GM12878 (cell line): ENCODE data around the gene LRWD1. TPM values are rescaled to one million over a fixed set of nuclear protein-coding genes. Genes with fewer than 3 reads are reported as not detected.
A peak's percentile ranks its signal among the peaks of the same experiment; 100 is the strongest.

Source experiments
- ATAC-seq: fragments of 200-7000 bp; cut with Tn5 transposase; 3 replicates; pipeline ENCODE4 v1.9.1; 2020; ENCODE audit warnings: mild to moderate bottlenecking, moderate library complexity
- BruUV-seq: library from RNA; stranded (reverse); fragments of 400-500 nt; replicated peaks from 2 replicates; lab custom pipeline; 2021; lab: Mats Ljungman, UMichigan
- CTCF ChIA-PET: fragments of 300-600 bp; sonication (Branson Sonifier 250); formaldehyde crosslinking; extraction: SDS; loops from one replicate; lab custom pipeline; 2021; ENCODE audit warnings: inconsistent platforms; lab: Yijun Ruan, JAX
- POLR2A ChIA-PET: fragments of 350-600 bp; formaldehyde crosslinking; extraction: SDS; loops from one replicate; lab custom pipeline; 2021; ENCODE audit warnings: inconsistent platforms; lab: Charles Lee
- RAD21 ChIA-PET: fragments of 300-600 bp; sonication (Branson Sonifier 250); formaldehyde crosslinking; loops from one replicate; lab custom pipeline; 2023; ENCODE audit warnings: antibody characterized with exemption; ENCODE audit not compliant: unreplicated experiment; lab: Charles Lee
- SMC1A ChIA-PET: fragments of 300-600 bp; sonication (Branson Sonifier 250); formaldehyde crosslinking; loops from one replicate; lab custom pipeline; 2023; ENCODE audit not compliant: unreplicated experiment, uncharacterized antibody; lab: Charles Lee
- DNase-seq: peaks from one replicate; pipeline ENCODE4 v3.0.0-alpha.2; 2011; ENCODE audit warnings: low read depth, low spot score
- FAIRE-seq: peaks from 3 replicates; lab custom pipeline; 2011; peaks lifted over from hg19 to GRCh38; lab: Jason Lieb, UNC
- H2AFZ ChIP-seq: 2 replicates; pipeline ENCODE4 v1.6.0; 2011; ENCODE audit warnings: low read depth, low read length, control low read depth; ENCODE audit not compliant: control insufficient read depth
- H3K27ac ChIP-seq: 2 replicates; pipeline ENCODE4 v1.5.1; 2011; ENCODE audit warnings: control low read depth; ENCODE audit not compliant: control insufficient read depth, insufficient read depth
- H3K27me3 ChIP-seq, 2 experiments: replicated peaks in 1 of 2; 2 replicates each; pipeline versions ENCODE4 v1.6.0 to v1.6.1; 2011; ENCODE audit warnings: low read length in 1 of 2; ENCODE audit not compliant: control insufficient read depth in 2 of 2, insufficient read depth in 2 of 2
- H3K36me3 ChIP-seq, 2 experiments: 2 replicates each; pipeline ENCODE4 v1.5.1; 2011; ENCODE audit warnings: low read length in 1 of 2; ENCODE audit not compliant: control insufficient read depth in 2 of 2, insufficient read depth in 2 of 2
- H3K4me1 ChIP-seq: 2 replicates; pipeline ENCODE4 v1.6.1; 2011; ENCODE audit warnings: mild to moderate bottlenecking, low read length, moderate library complexity, mixed read lengths; ENCODE audit not compliant: control insufficient read depth, insufficient read depth
- H3K4me2 ChIP-seq: 2 replicates; pipeline ENCODE4 v1.6.0; 2011; ENCODE audit warnings: control low read depth; ENCODE audit not compliant: control insufficient read depth, insufficient read depth
- H3K4me3 ChIP-seq: fragments of 200-600 bp; sonication (generic); 2 replicates; pipeline ENCODE4 v1.5.1; 2016
- H3K79me2 ChIP-seq: 2 replicates; pipeline ENCODE4 v1.6.0; 2011; ENCODE audit warnings: low read length; ENCODE audit not compliant: control insufficient read depth, insufficient read depth
- H3K9ac ChIP-seq: 2 replicates; pipeline ENCODE4 v1.8.0; 2011; ENCODE audit warnings: low read length, control low read depth, mixed read lengths; ENCODE audit not compliant: control insufficient read depth, insufficient read depth
- H3K9me3 ChIP-seq: replicated peaks from 3 replicates; pipeline ENCODE4 v1.5.1; 2011; ENCODE audit warnings: mild to moderate bottlenecking, low read length; ENCODE audit not compliant: control insufficient read depth, insufficient read depth
- H4K20me1 ChIP-seq: 2 replicates; pipeline ENCODE4 v1.6.0; 2011; ENCODE audit not compliant: control insufficient read depth, insufficient read depth
- CBX3 ChIP-seq: fragments of 200-600 bp; sonication (generic); IDR thresholded peaks from 2 replicates; pipeline ENCODE4 v1.6.1; 2016; ENCODE audit warnings: low read depth, borderline replicate concordance
- CREM ChIP-seq: IDR thresholded peaks from 2 replicates; pipeline ENCODE4 v1.6.1; 2014; ENCODE audit warnings: antibody characterized with exemption, low read depth
- EGR1 ChIP-seq, 2 experiments: IDR thresholded peaks; 1 replicate in 1 of 2; 2 replicates in 1 of 2; pipeline ENCODE4 v1.6.1; 2011 to 2012; ENCODE audit warnings: low read depth in 2 of 2, low read length in 2 of 2, borderline replicate concordance in 1 of 2, mild to moderate bottlenecking in 1 of 2, moderate library complexity in 1 of 2
- HDGF ChIP-seq: fragments of 450-650 bp; IDR thresholded peaks from 2 replicates; pipeline ENCODE4 v1.6.1; 2016; ENCODE audit warnings: antibody characterized with exemption
- IKZF2 ChIP-seq, 2 experiments: fragments of 450-650 bp; IDR thresholded peaks; 2 replicates each; pipeline ENCODE4 v1.6.1; 2017; ENCODE audit warnings: mild to moderate bottlenecking in 2 of 2, moderate library complexity in 2 of 2
- IRF3 ChIP-seq: fragments of 450-650 bp; IDR thresholded peaks from 2 replicates; pipeline ENCODE4 v1.6.1; 2014; ENCODE audit warnings: mild to moderate bottlenecking
- IRF4 ChIP-seq: IDR thresholded peaks from 2 replicates; pipeline ENCODE4 v1.6.1; 2011; ENCODE audit warnings: low read depth, low read length
- MTA2 ChIP-seq: fragments of 450-650 bp; IDR thresholded peaks from 2 replicates; pipeline ENCODE4 v1.6.1; 2016; ENCODE audit warnings: low read depth, mild to moderate bottlenecking, moderate library complexity
- MYC ChIP-seq: IDR thresholded peaks from 2 replicates; pipeline ENCODE4 v1.6.1; 2011; ENCODE audit warnings: mild to moderate bottlenecking, low read length, moderate library complexity, inconsistent platforms; ENCODE audit not compliant: insufficient read depth, insufficient replicate concordance, insufficient read length, severe bottlenecking
- PAX5 ChIP-seq: IDR thresholded peaks from 2 replicates; pipeline ENCODE4 v1.6.1; 2011; ENCODE audit warnings: low read depth, low read length, borderline replicate concordance
- POLR2A ChIP-seq: IDR thresholded peaks from 2 replicates; pipeline ENCODE4 v1.6.1; 2011; ENCODE audit warnings: low read depth, mild to moderate bottlenecking, low read length
- POLR2AphosphoS5 ChIP-seq: IDR thresholded peaks from 2 replicates; pipeline ENCODE4 v1.6.1; 2011; ENCODE audit warnings: mild to moderate bottlenecking, low read length, inconsistent platforms
- SIX5 ChIP-seq: IDR thresholded peaks from 2 replicates; pipeline ENCODE4 v1.6.1; 2011; ENCODE audit warnings: mild to moderate bottlenecking, low read depth, low read length, moderate library complexity; ENCODE audit not compliant: severe bottlenecking
- SREBF1 ChIP-seq: IDR thresholded peaks from 2 replicates; pipeline ENCODE4 v1.6.1; 2012; ENCODE audit warnings: mild to moderate bottlenecking, low read length
- SRF ChIP-seq, 2 experiments: IDR thresholded peaks; 2 replicates each; pipeline ENCODE4 v1.6.1; 2011; ENCODE audit warnings: low read depth in 2 of 2, low read length in 2 of 2, mild to moderate bottlenecking in 1 of 2, moderate library complexity in 1 of 2
- TCF12 ChIP-seq: IDR thresholded peaks from 2 replicates; pipeline ENCODE4 v1.6.1; 2011; ENCODE audit warnings: low read depth, mild to moderate bottlenecking, low read length
- YBX1 ChIP-seq: fragments of 450-650 bp; IDR thresholded peaks from 2 replicates; pipeline ENCODE4 v1.6.1; 2016; ENCODE audit warnings: antibody characterized with exemption
- YY1 ChIP-seq: IDR thresholded peaks from 2 replicates; pipeline ENCODE4 v1.6.1; 2011; ENCODE audit warnings: low read depth, mild to moderate bottlenecking, low read length
- ZNF24 ChIP-seq: fragments of 450-650 bp; IDR thresholded peaks from 2 replicates; pipeline ENCODE4 v1.6.1; 2017; ENCODE audit warnings: antibody characterized with exemption, mild to moderate bottlenecking
- ZSCAN29 ChIP-seq: fragments of 450-650 bp; IDR thresholded peaks from 2 replicates; pipeline ENCODE4 v1.6.1; 2017; ENCODE audit warnings: mild to moderate bottlenecking, moderate library complexity
- WGBS: methylation state at CpG from one replicate; pipeline ENCODE4 v1.1.6; 2016; ENCODE audit warnings: low lambda C conversion rate; ENCODE audit not compliant: insufficient replicate concordance, insufficient coverage; ENCODE audit errors: missing lambda C conversion rate; 5-methylcytosine and 5-hydroxymethylcytosine counted together
- in situ Hi-C: fragments of 300-500 bp; cut with MboI; formaldehyde crosslinking; loops from 9 replicates; pipeline ENCODE4 v1.14.3; 2018; ENCODE audit warnings: mixed read lengths
- intact Hi-C: fragments of 100-400 bp; cut with micrococcal nuclease; formaldehyde crosslinking; loops from one replicate; pipeline ENCODE4 v1.14.2; 2022; ENCODE audit not compliant: unreplicated experiment
- polyA plus RNA-seq, 11 experiments: library from polyadenylated mRNA; depleted of rRNA in 4 of 11; unstranded in 6 of 11; stranded (reverse) in 5 of 11; fragments of >200 nt; fragmentation: Nextera tagmentation in 4 of 11; fragmentation: Illumina TruSeq in 1 of 11; extraction: Ambion mirVana in 4 of 11; extraction: Trizol in 1 of 11; gene quantifications; 1 replicate in 1 of 11; 2 replicates in 10 of 11; pipeline versions ENCODE4 v1.2.1 to v1.2.3, GENCODE V29; 2011 to 2016; ENCODE audit warnings: inconsistent platforms in 2 of 11, missing spikeins in 2 of 11, low read depth in 1 of 11
- total RNA-seq, 4 experiments: library from RNA; depleted of rRNA in 3 of 4; stranded (reverse); fragments of >200 nt in 3 of 4; fragmentation: Illumina TruSeq in 1 of 4; extraction: Trizol in 1 of 4; gene quantifications; 2 replicates each; pipeline versions ENCODE4 v1.2.1 to v1.2.3, GENCODE V29; 2013 to 2021
- TF ChIP-seq, protein P1 (sequence below): fragments of 150-350 bp; IDR thresholded peaks from 2 replicates; pipeline ENCODE4 v1.6.1; 2014; ENCODE audit warnings: mild to moderate bottlenecking, low read depth, low read length
- TF ChIP-seq, protein P2 (sequence below), 3 experiments: IDR thresholded peaks in 2 of 3; conservative IDR thresholded peaks in 1 of 3; 2 replicates each; pipeline ENCODE4 v1.5.1; 2011; ENCODE audit warnings: low read depth in 3 of 3, low read length in 3 of 3, mild to moderate bottlenecking in 3 of 3, control low read depth in 2 of 3, moderate library complexity in 2 of 3, inconsistent platforms in 1 of 3, mixed read lengths in 1 of 3; ENCODE audit not compliant: control insufficient read depth in 2 of 3, insufficient read depth in 1 of 3; ENCODE audit errors: extremely low read depth in 1 of 3

The LRWD1 gene
- total and polyA plus RNA-seq, 10 of the 15 experiments (the other 5 are each of a cell fraction or from before 2014, with no cell fraction given) = 0.40 to 64.4 (median 26.1) TPM

GRCh38 chr7:102415685-102416225, 49.0 kb upstream of the LRWD1 start:
- SMC1A ChIA-PET = interaction anchor here (0.7 to 4.7 kb wide), 13 partner anchors 8 to 52 kb away, joined by 3 to 46 read pairs (median 7); partner anchors contain the start of gene ORAI2
- Histone ChIP-seq H3K9me3 (no peaks in the 10 kb centered on the region), H3K9ac (peak overlapping the region; percentile 43), H3K27ac (peak overlapping the region; percentile 81), H3K4me2 (peak overlapping the region; percentile 63), H2AFZ (no peak overlapping the region; the same call in 1 of the 2 replicates), H4K20me1 (no peaks in the 10 kb centered on the region), H3K27me3 (no peaks in the 10 kb centered on the region), H3K4me1 (peaks cover 32% of the 10 kb centered on the region), H3K4me3 (no peak overlapping the region), H3K79me2 (peaks cover 6% of the 10 kb centered on the region), H3K36me3 (peaks cover 5 to 17% of the 10 kb centered on the region in 2 experiments; a peak in 3 of 4 replicates)
- ATAC-seq (peak; percentile 90), FAIRE-seq (peak; percentile 92), DNase-seq (no peak)
- no TSS peak for BruUV-seq
- CTCF ChIA-PET = interaction anchor here (0.5 to 4.6 kb wide), 10 partner anchors 9 to 56 kb away, joined by 3 to 45 read pairs (median 6); partner anchors contain the start of genes ALKBH4 and LRWD1
- in situ Hi-C loops (no loop called here), intact Hi-C loops (no loop called here)
- RAD21 ChIA-PET = interaction anchor here (0.8 to 3.1 kb wide), 9 partner anchors 8 to 138 kb away, joined by 3 to 31 read pairs (median 4); partner anchors contain the start of genes ALKBH4, LRWD1 and ORAI2
- WGBS = under 1% methylated on average over 12 of the region's 12 CpGs
- POLR2A ChIA-PET = interaction anchor here (0.8 to 4.9 kb wide), 8 partner anchors 8 to 35 kb away, joined by 3 to 48 read pairs (median 8); partner anchors contain the start of gene ORAI2
- no peak for TF ChIP-seq SIX5
- TF ChIP-seq POLR2AphosphoS5 = peak; percentile 47; the same call in 1 of the 2 replicates
- TF ChIP-seq IRF4 = no peak
- TF ChIP-seq ZSCAN29 = no peak
- TF ChIP-seq SREBF1 = no peak
- TF ChIP-seq MYC = peak; percentile 72
- no peak for TF ChIP-seq SRF (IDR thresholded peaks at IDR 0.05; ENCODE audit: low read depth in 2 of 2, low read length in 2 of 2)
- no peak for TF ChIP-seq CREM
- TF ChIP-seq TCF12 = no peak
- no peak for TF ChIP-seq EGR1 (IDR thresholded peaks at IDR 0.05; ENCODE audit: borderline replicate concordance in 1 of 2, low read depth in 2 of 2, low read length in 2 of 2)
- peak; percentile 76; the same call in 1 of the 2 replicates for TF ChIP-seq PAX5
- TF ChIP-seq YY1 = peak; percentile 41; the same call in 1 of the 2 replicates
- peak; percentile 59; the same call in 1 of the 2 replicates for TF ChIP-seq MTA2
- TF ChIP-seq, protein P1, sequence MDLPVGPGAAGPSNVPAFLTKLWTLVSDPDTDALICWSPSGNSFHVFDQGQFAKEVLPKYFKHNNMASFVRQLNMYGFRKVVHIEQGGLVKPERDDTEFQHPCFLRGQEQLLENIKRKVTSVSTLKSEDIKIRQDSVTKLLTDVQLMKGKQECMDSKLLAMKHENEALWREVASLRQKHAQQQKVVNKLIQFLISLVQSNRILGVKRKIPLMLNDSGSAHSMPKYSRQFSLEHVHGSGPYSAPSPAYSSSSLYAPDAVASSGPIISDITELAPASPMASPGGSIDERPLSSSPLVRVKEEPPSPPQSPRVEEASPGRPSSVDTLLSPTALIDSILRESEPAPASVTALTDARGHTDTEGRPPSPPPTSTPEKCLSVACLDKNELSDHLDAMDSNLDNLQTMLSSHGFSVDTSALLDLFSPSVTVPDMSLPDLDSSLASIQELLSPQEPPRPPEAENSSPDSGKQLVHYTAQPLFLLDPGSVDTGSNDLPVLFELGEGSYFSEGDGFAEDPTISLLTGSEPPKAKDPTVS = no peak
- TF ChIP-seq POLR2A = peak; percentile 61; the same call in 1 of the 2 replicates
- TF ChIP-seq CBX3 = no peak
- TF ChIP-seq YBX1 = no peak
- peak; percentile 70; the same call in 1 of the 2 replicates for TF ChIP-seq HDGF
- TF ChIP-seq, protein P2, sequence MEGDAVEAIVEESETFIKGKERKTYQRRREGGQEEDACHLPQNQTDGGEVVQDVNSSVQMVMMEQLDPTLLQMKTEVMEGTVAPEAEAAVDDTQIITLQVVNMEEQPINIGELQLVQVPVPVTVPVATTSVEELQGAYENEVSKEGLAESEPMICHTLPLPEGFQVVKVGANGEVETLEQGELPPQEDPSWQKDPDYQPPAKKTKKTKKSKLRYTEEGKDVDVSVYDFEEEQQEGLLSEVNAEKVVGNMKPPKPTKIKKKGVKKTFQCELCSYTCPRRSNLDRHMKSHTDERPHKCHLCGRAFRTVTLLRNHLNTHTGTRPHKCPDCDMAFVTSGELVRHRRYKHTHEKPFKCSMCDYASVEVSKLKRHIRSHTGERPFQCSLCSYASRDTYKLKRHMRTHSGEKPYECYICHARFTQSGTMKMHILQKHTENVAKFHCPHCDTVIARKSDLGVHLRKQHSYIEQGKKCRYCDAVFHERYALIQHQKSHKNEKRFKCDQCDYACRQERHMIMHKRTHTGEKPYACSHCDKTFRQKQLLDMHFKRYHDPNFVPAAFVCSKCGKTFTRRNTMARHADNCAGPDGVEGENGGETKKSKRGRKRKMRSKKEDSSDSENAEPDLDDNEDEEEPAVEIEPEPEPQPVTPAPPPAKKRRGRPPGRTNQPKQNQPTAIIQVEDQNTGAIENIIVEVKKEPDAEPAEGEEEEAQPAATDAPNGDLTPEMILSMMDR (IDR thresholded peaks at IDR 0.05 in 2 of 3, conservative IDR thresholded peaks at IDR 0.05 in 1 of 3; ENCODE audit: control insufficient read depth in 2 of 3, extremely low read depth in 1 of 3, insufficient read depth in 1 of 3, low read depth in 3 of 3, low read length in 3 of 3) = no peak
- TF ChIP-seq ZNF24 = no peak
- no peak for TF ChIP-seq IRF3
- peak; percentile 43 to 63; a peak in 2 of 4 replicates for TF ChIP-seq IKZF2 (IDR thresholded peaks at IDR 0.05)
